GF-D8 (cell line): ENCODE measurements around the gene ATXN7.

Source experiments
- DNase-seq: peaks from one replicate; lab custom pipeline; 2025; lab: John Stamatoyannopoulos, UW

ATXN7 gene

DNA sequence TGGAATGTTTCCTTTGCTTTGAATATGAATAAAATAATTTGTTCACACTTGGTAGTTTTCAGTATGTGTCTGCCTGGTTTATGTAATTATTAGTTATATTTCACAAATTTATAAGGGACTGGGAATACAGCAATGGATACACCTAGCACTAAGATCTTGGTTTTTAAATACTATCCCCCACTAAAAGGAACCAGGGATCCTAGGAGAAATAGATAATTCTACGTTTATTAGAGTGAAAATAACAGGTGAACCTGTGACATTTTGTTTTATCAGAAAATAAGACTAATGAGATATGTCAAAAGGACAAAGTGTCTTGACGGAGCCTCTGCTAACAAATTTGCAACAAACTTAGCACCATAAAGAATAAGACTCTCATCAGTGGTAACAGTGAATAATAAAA is 156.2 kb downstream of the ATXN7 start:
- no peak for DNase-seq

DNA sequence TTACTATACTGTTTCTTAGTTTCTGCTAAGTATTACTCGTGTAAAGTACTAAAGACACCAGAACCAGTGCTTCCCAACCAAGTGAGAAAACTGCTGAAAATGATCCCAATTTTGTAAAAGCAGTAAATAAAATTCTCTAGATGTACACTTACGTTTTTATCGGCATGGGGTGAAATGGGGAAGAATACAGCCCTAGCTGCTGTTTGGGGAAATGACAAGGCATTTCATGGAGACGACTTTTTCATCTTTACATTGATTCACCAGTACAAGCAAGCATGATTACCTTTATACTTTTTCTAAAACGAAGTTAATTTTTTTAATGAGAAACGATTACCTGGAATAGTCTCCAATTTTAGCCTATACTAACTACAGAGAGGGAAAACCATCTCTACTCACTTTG is 158.3 kb downstream of the ATXN7 start:
- DNase-seq = no peak

DNA sequence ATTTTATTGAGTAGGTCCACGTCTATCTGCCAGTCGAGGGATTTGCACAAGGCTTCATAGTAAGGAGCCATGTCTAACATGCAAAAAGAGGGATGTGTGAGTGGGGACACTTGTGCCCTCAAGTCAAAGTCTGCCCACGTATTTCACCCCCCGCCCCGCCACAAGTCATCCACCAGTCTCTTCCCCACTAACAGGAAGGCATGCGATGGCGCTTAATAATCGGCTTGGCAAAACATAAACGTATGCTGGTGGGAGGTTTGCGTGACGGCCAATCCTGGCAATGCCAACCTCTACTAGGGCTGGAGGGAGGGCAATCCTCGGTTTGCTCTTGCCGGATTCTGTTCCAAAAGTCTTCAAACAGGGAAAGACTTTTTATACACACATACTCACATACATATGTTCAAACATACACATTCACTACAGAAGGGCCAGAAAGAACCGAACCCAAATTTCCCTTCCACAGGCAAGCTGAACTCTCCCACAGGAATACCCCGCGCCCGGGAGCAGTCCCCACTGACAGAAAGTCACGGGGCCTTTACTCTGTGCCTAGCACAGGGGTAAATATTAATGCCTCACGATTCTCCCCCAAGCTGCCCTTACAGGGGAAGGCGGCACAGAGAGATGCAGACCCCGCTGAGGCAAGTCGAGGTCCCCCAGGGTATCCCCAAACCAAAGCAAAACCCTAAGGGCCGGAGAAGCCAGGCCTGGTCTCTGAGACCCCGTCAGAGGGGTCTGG is 159.0 kb downstream of the ATXN7 start:
- no peak for DNase-seq

DNA sequence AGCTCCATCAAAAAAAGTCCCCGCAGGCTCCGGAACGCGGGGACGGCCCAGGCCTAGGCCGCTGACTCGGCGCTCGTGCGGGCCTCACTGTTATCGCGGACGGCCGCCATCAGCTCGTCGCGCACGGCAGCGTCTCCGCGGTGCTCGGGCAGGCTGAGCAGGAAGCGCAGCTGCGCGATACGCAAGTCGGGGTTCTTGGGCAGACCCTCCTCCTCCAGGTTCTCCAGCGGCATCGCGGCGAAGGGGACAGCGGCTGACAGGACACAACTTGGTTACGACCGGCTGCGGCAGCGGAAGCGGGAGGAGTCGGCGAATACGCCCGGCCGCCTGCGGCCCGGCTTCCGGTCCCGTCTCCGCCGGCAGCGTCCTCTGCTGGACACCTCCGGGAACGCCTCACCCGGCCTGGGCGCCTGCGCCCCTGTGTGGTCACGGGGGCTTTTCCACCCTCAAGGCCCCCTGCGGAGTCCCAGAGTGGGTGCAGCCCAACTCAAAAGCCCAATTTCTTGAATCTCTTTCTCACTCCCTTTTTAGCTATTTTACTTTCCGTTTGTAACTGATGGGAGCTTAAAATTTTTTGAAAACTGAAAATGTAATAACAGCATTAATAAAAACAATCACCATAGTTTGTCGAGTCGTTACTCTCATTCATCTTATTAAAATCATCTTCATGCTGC is 159.7 kb downstream of the ATXN7 start, which contains the start of gene PSMD6:
TSS of gene PSMD6 (minus strand) at position 308 of the 674 bp plus-strand sequence. CDS start at position 233, 75 bp downstream.
- DNase-seq = peak; percentile 52

DNA sequence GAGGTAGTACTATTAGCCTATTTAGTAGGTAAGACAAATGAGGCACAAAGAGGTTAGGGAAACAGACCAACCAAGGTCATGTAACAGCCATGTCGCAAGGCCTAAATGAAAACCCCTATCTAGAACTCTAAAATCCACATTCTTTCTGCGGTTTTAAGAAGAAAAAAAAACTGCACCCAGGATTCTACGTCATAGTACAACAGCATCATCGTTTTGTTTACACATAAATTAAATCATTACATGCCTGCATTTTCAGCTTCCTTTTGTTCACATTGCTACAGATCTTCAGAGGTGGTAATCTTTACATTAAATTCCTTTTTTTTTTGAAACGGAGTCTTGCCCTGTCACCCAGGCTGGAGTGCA is 160.2 kb downstream of the ATXN7 start:
- DNase-seq = no peak

DNA sequence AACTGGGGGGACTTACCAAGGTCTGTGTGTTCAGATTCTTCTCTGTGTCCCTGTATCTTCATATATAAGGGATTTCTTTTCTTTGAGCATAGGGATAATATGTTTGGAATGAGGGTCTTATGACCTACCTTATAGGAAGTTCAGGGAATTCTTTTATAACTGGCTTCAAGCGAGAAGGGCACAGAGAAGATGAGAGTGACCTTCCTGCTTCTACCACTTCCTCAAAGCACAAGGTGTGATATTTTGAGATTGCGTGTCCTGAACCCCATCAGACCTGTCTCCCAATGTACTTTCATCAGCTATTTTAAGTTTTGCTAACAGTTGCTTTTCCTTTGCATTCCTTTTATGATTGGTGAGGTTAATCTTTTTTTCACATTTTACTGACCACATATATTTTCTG is 162.7 kb downstream of the ATXN7 start:
- DNase-seq = no peak

DNA sequence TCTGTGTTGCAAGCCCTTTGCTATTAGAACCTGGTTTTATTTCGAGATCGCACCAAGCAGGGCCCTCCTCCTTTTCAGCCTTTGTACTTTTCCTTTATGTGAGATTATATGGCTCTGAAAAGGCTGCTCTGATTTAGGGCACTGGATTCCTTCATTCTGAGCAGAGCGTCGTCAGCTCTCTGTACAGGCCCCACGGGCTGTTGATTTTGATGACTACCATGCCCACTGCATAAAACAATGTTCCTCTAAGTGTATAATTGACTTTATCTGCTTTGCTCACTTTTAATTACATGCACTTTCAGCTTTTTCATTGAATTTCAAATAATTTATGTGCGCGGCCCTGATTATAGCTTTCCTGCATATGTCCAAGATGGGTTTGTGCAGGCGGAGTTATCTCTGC is 164.0 kb downstream of the ATXN7 start:
- DNase-seq = no peak

DNA sequence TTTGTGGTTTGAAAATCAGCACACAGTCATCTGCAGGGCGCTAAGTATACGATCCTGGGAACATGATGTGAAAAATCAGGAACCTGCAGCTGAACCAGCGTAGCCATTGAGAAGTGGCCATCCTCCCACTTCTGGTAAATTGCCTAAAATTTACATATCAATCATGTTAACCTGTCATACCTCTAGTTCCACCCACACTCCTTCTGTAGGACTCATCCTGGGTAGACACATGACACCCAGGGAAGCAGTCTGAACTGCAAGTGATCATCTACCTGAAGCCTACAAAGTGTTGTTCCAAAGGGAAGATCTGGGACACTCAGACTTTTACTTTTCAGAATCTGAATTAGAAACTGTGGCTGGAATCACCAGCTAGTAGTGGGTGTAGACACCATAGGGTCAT is 165.1 kb downstream of the ATXN7 start:
- DNase-seq = no peak

DNA sequence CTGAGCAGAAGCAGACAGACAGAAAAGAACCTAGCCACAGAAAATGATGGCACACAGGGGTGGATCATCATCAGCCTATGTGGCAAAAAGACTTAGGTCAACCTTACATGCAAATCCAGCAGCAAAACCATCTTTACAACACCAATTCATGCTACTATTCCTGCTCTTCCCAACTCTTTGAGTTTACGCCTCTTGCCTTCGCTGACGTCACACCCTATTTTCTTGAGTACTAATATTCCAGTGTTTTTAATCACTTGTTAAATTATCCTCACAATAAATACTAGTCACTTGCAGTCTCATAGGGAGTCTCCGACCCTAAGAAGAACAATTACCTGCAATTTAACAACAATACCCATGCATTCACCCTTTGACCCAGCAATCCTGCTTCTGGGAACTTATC is 165.6 kb downstream of the ATXN7 start:
- no peak for DNase-seq

DNA sequence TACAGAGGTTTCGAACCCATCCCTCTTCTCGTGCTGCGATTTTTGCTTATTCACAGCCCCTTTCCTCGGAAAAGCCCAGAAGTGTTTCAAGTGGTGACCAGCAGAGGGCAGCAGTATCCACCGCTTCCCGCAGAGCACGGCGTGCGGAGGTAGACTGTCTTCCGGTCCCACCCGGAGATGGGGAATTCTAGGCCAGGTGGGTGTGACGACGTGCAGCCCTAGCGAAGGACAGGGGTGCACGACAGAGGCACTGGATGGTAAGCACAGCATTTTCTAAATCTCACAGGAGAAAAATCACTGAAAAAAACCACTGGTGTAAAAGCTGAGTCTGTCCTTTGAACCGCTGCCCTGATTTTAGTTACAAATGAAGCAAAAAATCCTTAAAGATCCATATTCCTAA is 167.1 kb downstream of the ATXN7 start:
- DNase-seq = no peak

DNA sequence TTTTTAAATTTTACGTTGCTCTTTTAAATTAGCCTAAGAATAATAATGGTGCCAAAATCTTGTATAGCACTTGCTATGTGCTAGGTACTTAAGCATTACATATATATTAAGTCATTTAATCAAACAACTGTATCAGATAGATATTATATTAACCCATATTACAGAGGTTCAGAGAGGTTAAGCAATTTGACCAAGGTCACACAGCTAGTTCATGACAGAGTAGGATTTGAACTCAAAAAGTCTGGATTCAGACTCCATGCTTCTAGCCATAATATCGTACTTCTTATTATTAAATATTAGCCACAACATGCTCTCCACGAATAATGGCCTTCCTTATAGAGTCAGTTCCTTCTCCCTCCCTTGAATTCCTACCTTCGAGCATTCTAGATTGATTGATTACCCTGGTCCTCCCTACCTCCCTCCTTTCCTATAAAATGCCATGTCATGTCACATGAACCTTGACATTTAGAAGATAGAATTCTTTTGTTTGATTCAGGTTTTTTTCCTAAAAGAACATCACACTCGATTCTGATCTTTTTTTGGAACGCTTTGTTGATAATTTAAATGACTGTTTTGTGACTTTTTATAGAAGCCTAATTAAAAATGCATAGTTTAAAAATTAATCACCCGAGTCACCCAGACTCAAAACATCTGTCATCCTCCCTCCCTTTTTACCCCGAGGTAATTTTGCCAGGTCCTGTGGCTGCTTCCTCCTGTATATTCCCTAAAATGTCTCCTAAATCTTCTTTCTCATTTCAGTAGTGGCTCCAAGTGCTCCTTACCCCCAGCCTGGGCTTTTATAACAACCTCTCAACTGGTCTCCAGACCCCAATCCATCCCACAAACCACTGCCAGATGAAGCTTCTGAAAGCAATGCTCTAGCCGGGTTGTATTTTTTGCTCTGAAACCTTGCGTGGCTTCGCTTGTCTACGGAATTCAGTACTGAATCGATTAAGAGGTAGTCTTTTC is 168.2 kb downstream of the ATXN7 start:
- no peak for DNase-seq

DNA sequence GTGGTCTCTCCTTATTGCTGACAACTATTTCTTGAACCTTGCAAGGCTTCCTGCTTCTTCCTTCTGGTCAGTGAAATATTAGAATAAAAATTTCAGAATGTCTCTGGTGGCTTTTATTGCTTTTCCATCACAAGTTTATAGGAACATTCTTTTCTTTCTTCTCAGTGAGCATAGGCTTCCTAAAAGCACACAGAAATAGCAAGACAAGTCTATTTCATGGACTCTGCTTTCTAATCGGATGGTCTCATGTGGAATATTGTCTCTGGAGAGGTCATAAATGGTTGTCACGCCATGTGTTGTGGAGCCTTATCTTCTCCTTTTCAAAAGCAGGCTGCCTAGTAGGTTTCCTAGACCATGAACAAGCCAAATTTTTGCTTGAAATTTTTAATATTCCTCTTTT is 169.4 kb downstream of the ATXN7 start:
- no peak for DNase-seq

DNA sequence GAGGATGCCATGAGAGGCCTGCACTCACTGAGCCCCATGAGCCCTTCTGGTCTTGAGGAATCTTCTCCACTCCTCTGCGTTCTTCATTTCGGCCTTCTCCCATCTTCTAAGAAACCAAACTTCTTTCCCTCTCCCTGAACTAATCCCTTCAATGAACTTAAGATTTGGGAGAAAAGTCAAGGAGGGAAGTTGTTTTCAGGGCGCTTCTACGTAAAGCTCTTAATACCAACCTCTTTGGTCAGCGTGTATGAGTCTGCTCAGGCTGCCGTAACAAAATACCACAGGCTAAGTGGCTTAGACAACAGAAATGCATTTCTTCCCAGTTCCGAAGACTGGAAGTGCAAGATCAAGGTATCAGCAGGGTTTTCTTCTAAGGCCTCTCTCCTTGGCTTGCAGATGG is 173.4 kb downstream of the ATXN7 start:
- no peak for DNase-seq

DNA sequence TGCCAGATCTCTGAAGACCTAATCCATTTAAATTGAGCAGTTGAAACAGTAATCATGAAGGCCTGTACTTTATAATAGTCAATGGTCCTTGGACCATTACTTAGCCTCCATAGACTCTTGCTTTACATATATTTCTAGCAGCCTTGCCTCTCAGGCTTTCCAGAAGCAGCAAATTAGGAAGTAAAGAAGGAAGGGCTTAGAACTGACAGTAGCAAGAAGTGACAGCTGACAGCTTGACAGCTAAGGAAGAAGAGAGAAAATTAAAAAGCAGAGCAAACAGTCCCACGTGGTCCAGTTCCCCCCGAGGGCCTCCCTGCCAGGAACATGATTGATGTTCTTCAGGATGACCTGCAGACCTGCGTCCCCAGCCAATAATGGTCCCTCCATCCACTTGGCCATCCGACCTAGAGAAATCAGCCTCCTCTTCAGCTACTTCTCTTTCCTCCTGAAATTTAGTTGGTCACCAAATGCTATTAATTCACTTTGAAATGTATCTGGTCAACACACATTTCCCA is 174.6 kb downstream of the ATXN7 start:
- no peak for DNase-seq

DNA sequence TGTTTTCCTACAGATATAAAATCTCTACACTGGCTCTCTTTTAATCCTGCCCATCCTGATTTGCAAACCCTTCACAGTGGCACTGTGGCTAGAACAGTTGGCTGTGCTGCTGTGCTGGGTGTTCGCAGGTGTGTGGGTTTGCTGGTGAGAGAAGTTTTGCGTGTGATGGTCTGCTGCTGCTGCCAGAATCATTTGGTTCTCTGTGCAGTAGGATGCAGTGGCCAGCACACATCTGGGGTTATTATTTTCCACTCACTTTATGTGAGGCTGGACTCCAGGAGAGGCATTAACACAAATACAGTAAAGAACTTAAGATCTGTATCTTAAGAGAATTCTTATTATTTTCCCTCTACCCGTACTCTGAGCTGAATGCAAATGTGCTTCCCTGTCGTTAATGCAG is 175.7 kb downstream of the ATXN7 start:
- no peak for DNase-seq

DNA sequence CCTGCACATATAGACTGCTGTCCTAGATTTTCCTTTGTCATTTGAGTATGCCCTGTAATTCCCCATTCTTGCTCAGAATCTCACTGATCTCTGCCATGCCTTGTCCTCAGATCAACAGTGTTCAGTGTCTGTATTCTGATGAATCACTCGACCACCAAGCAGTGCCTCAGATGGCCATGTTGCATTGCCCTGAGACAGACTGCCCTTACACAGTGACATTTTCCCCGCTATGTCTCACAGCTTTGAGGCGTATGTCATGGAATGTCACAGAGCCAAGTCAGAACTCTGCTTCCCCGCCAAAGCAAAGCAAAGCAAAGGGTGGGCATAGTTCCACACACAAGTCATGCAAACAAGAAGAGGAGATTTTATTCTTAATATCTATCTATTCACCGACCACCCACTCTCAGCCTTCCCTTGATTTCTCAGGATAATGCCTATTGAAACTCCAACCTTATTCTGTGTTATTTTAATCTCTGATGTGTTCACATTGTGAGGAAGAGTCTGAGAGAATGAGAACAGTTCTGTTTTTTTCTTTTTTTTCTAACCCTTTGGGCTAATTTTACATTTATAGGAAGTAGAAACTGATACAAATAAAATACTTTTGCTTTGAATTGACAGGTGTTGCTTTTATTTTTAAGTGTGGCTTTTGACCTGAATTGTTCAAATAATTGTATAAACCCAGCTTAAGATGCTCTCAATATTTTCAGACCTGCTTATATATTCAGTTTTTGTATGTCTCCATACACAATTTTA is 176.5 kb downstream of the ATXN7 start:
- no peak for DNase-seq

DNA sequence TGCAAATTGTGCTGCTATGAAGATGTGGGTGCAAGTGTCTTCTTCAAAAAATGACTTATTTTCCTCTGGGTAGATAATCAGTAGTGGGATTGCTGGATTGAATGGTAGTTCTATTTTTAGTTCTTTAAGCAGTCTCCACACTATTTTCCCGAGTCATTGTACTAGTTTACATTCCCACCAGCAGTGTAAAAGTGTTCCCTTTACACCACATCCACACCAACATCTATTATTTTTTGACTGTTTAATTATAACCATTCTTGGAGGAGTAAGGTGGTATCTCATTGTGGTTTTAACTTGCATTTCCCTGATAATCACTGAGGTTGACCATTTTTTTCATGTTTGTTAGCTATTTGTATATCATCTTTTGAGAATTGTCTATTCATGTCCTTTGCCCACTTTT is 179.3 kb downstream of the ATXN7 start:
- DNase-seq = no peak

DNA sequence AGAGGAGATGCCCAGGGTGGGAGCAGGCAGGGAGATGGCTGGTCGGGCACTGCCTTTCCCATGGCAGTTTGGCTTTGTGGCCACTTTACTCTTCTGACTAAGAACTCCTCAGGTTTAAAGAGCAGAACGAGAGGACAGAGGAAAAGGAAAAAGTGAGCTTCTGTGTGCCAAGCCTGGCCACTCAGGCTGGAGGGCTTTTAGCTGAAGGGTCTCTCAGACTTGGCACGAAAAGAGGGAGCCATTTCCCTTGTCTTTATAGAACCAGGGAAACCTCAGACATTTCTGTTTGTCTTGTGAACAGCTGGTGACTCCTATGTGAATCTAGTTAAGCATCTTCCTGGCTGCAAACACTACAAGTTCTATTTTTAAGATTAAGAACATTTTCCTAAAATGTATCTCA is 182.9 kb downstream of the ATXN7 start:
- DNase-seq = no peak

DNA sequence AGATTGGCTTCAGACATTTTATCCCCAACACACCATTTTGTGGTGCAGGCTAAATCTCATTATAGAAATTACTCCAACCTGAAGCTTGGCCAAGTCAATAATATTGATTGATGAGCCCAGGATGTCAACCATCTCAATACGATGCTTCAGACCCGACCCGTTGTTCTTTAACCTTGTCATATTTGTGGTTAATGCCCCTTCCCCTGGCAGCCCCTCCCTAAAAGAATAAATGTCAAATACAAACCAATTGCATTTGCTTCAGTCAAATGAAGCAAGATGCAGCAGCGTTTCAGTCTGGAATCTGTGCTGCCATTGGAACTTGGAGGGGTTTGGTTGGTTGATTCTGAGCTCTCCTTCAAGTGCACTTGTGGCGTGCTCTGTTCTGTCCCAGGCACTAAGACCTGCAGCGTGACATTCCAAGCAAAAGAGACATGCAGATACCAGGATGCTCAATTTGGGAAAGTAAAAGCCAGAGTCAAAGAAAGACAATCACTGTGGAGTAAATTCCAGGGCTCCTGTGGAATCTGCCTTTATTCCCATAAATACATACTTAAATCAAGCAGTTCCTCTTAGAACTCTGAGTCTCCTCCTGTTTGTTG is 183.4 kb downstream of the ATXN7 start:
- no peak for DNase-seq

DNA sequence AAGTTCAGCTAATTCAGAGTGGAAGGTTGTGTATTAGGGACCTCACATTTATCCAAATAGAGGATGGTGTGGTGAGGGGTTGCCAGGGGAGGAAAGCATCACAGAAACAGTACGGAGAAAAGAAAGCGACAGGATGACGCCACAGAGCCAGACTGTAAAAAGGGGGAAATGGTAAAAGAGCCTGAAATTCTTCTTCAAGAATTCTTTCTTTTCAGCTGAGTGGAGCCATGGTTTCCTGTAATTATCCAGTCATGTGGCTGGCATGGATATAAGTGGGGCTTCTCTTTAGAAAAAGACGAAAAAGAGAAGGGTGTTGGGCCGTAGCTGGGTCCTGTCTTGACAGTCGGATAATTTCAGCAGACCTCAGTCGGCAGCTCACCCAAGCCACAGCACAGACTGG is 184.1 kb downstream of the ATXN7 start:
- no peak for DNase-seq

DNA sequence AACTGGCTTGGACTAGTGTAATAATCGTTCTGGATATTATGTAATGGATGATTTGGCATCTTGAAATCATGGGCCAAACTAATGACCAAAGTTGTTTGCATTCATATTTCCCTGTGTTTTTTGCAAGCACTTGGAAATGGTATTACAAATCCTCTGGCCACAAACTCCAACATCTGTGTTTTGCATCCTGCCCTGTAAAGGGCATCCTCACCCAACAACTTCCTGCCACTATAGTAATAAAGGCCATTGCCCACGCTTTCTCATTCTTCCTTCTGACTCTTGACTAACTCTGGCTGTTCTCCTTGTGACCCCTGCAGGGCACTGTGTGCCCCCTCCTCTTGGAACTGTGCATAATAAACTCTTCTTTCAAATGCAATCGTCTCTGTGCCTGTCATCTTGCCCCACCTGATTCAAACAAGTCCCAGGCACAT is 185.0 kb downstream of the ATXN7 start:
- no peak for DNase-seq
